GM19025 (cell line): ENCODE data around the gene ACVR2B.
"Not testable (repeated sequence)": the region's sequence is repeated elsewhere in the genome, so short reads cannot be mapped to it uniquely, and the experiment has no call there.

ENCODE experiments used
- ATAC-seq: cut with Tn5 transposase; IDR thresholded peaks from one replicate; pipeline ENCODE4 v1.9.1; 2021; ENCODE audit warnings: mild to moderate bottlenecking, low read depth, moderate library complexity; ENCODE audit not compliant: unreplicated experiment

Gene ACVR2B

GRCh38 chr3:38453075-38453912, at the start of gene ACVR2B:
TSS of gene ACVR2B (plus strand) at chr3:38453890. CDS start at chr3:38454323, 433 bp downstream.
- peak; percentile 47 for ATAC-seq

DNA sequence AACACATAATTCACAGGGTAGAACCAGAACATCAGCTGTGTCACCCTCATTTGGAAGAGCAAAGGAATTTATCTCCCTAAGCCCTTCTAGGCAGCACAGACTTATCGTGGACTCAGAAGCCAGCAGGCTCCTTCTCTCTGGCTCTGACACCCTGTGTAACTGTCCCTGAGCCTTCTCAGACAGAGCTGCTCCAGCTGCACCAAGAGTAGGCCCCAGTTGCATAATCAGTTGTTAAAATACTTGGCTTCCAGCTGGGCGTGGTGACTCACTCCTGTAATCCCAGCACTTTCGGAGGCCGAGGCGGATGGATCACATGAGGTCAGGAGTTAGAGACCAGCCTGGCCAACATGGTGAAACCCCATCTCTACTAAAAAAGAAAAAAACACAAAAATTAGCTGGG, 49.4 kb upstream of the ACVR2B start:
- no peak for ATAC-seq

DNA sequence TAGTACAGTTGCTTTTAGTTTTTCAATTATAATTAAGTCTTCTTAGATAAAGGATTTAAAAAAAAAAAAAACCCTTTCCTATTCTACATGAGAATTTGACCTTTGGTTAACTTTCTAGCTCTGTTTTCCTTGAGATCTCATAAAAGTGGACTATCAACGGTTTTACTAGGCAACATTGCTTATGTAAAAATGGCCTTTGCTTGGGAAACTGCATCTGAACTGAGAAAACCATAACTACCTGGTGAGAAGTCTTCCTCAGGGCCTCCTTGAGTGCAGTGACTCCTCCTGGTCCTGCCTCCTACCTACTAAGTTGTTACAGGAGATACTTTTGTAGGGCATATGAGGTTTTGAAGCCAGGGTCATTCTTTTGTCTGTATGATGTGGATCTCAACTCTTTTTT, 42.1 kb upstream of the ACVR2B start:
- no peak for ATAC-seq

- not testable (repeated sequence) for ATAC-seq
Measured at GRCh38 chr3:38420758-38421157, 32.9 kb upstream of the ACVR2B start.

- ATAC-seq: no peak
Measured at GRCh38 chr3:38421679-38422336, 31.9 kb upstream of the ACVR2B start.

DNA sequence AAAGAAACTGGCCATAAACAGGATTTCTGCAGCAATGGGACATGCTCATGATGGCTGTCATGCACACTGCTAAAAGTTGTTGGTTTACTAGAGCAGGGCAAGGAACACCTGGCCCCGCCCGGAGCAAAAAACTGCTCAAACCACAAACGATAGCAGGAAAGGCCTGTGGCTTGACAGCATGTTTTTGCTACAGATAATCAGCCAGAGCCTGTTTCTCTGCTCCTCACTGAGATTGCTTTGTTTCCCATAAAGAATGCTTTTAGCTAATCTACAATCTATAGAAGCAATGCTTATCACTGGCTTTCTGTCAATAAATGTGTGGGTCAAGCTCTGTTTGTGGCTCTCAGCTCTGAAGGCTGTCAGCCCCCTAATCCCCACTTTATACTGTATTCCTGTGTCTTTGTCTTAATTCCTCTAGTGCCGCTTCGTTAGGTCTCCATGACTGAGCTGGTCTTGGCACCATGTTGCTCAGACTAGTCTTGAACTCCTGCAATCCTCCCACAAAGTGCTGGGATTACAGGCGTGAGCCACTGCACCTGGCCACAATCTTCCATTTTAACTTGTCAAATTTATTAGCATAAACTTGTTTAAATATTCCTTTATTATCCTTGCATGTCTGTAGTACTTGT, 26.8 kb upstream of the ACVR2B start:
- ATAC-seq: not testable (repeated sequence)

DNA sequence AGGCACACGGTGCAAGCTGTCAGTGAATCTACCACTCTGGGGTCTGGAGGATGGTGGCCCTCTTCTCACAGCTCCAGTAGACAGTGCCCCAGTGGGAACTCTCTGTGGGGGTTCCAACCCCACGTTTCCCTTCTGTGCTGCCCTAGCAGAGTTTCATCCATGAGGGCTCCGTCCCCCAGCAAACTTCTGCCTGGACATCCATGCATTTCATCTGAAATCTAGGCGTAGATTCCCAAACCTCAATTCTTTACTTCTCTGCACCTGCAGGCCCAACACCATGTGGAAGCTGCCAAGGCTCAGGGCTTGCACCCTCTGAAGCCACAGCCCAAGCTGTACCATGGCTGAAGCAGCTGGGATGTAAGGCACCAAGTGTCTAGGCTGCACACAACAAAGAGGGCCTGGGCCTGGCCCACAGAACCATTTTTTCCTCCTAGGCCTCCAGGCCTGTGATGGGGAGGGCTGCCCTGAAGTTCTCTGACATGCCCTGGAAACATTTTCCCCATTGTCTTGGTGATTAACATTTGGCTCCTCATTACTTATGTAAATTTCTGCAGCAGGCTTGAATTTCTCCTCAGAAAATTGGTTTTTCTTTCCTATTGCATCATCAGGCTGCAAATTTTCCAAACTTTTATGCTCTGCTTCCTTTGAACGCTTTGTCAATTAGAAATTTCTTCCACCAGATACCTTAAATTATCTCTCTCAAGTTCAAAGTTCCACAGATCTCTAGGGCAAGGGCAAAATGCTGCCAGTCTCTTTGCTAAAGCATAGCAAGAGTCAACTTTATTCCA, 20.6 kb upstream of the ACVR2B start:
- ATAC-seq: not testable (repeated sequence)

GRCh38 chr3:38433661-38434060, 20.0 kb upstream of the ACVR2B start:
- not testable (repeated sequence) for ATAC-seq

DNA sequence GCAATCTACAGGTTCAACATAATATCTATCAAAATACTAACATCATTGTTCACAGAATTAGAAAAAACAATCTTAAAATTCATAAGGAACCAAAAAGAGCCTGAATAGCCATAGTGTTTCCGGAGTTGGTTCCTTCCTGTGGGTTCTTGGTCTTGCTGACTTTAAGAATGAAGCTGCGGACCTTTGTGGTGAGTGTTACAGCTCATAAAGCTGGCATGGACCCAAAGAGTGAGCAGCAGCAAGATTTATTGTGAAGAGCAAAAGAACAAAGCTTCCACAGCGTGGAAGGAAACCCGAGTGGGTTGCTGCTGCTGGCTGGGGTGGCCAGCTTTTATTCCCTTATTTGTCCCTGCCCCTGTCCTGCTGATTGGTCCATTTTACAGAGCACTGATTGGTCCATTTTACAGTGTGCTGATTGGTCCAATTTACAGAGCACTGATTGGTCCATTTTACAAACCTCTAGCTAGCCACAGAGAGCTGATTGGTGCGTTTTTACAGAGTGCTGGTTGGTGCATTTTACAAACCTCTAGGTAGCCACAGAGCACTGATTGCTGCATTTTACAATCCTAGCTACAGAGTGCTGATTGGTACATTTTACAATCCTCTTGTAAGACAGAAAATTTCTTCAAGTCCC, 15.1 kb upstream of the ACVR2B start:
- not testable (repeated sequence) for ATAC-seq

DNA sequence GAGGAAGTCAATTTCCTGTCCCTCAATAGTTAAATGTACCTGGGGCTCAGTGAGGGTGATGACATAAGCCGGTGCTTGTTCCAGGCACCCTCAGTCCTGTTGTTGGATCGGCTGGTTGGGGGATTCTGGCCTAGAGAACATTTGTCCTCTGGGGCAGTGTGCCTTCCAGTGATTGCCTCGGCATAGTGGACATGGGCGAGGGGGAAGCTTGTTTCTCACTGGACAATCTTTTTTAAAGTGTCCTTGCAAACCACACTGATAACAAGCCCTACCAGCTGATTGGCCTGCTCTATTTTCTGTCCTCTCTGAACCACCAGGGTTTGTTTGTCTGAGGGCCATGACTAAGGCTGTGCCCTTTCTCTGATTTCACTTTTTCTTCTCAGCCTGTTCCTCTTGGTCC, 10.5 kb upstream of the ACVR2B start:
- not testable (repeated sequence) for ATAC-seq

DNA sequence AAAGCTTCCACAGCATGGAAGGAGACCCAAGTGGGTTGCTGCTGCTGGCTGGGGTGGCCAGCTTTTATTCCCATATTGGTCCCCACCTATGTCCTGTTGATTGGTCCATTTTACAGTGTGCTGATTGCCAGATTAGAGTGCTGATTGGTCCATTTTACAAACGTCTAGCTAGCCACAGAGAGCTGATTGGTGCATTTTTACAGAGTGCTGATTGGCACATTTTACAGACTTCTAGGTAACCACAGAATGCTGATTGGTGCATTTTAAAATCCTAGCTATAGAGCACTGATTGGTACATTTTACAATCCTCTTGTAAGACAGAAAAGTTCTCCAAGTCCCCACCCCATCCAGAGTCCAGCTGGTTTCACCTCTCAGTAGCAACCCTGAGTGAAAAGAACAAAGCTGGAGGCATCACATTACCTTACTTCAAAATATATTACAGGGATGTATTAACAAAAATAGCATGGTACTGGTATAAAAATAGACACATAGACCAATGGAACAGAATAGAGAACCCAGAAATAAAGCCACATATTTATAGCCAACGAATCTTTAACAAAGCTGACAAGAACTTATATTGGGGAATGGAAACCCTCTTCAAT, 7.5 kb upstream of the ACVR2B start:
- no peak for ATAC-seq

DNA sequence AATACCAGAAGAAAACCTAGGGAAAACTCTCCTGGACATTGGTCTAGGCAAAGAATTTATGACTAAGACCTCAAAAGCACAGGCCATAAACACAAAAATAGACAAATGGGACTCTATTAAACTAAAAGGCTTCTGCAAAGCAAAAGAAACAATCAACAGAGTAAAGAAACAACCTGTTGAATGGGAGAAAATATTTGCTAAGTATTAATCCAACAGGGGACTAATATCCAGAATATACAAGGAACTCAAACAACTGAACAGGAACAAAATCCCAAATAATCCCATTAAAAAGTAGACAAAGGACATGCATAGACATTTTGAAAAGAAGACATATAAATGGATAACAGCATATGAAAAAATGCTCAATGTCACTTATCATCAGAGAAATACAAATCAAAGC, 6.9 kb upstream of the ACVR2B start:
- no peak for ATAC-seq

DNA sequence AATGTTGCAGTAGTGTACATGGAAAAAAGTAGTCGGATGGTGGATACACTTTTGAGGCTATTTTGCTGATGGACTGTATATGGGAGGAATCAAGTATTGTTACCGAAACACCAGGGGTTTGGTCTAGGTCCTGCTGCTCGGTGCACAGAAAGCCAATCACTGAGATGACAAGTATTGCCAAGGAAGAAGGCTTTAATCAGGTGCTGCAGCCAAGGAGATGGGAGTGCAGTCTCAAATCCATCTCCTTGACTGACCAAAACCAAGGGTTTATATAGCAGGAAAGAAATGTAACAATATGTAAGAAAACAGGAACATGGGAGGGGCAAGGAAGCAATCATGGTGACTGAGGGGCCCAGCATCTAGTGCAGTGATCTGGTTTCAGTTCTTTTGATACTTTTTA, 2.8 kb upstream of the ACVR2B start:
- ATAC-seq: no peak

DNA sequence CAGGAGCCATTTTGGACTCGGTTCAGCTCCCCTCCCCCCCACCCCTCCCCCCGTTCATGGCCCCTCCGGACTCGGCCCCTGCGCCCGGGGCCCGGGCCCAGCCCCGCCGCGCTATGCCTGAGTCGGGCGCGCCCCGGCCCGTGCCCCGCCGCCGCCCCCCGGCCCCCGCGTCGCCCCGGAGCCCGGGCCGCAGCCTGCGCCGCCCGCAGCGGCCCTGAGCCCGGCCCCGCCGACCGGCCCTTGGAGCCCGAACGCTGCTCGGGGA, 155 bp downstream of the ACVR2B start:
- ATAC-seq: no peak

GRCh38 chr3:38454178-38454883, 641 bp downstream of the ACVR2B start:
- peak; percentile 31 for ATAC-seq

DNA sequence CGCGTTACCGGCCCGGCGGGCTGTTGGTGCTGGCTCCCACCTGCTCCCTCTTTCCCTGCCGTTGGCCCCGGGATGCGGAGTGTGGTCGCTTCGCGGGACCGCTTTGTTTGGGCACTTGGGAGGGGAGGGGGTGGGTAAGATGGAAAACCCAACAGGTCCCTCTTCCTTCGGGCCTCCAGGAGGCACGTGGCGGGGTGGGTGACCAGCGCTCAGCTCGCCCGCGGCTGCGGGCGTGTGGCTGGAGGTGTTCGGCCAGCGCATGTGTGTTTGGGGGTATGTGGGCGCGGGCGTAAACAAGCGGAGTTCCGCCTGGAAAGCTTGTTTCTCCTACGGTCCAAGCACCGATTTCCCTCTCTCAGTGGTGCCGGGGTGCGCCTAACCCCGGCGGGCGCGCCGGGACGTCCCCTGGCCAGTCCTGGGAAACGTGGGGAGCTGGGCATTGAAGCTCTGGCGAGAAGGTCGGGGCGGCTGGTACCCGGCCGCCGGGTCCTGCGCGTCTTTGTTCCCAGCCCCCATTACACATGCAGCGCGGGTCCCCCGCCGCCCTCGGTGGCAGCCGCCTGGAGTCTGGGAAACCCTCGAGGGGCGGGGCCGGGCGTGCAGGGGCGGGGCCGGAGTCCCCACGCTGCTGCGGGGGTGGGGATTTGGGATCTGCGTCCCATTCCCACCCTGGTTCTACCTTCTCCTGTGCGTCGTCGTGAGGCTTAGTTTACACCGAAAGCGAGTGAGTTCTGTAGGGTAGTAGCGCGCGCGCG, 1.4 kb downstream of the ACVR2B start:
- no peak for ATAC-seq

- ATAC-seq: no peak
Measured at GRCh38 chr3:38455639-38456430, 2.1 kb downstream of the ACVR2B start.
